DOHH2 (cell line): ENCODE results near the gene ARL14EP.

ENCODE experiments used
- H3F3A ChIP-seq: fragments of 200-600 bp; sonication (generic), shearing (Covaris generic); 2 replicates; pipeline ENCODE4 v1.6.0; 2016; ENCODE audit warnings: antibody characterized with exemption, mild to moderate bottlenecking; ENCODE audit not compliant: control insufficient read depth, insufficient read depth
- H3K27ac ChIP-seq: fragments of 200-600 bp; sonication (generic); 2 replicates; pipeline ENCODE4 v1.5.1; 2014; ENCODE audit warnings: low read depth, mild to moderate bottlenecking, low read length, moderate library complexity
- H3K27me3 ChIP-seq: fragments of 200-600 bp; sonication (generic); 2 replicates; pipeline ENCODE4 v1.6.1; 2014; ENCODE audit warnings: mild to moderate bottlenecking, low read length, mixed read lengths; ENCODE audit not compliant: control insufficient read depth
- H3K36me3 ChIP-seq: fragments of 200-600 bp; sonication (generic); 2 replicates; pipeline ENCODE4 v1.6.1; 2014; ENCODE audit warnings: mild to moderate bottlenecking, low read length, moderate library complexity, mixed read lengths; ENCODE audit not compliant: control insufficient read depth
- H3K4me1 ChIP-seq: fragments of 200-600 bp; sonication (generic); 2 replicates; pipeline ENCODE4 v1.6.1; 2014; ENCODE audit warnings: mild to moderate bottlenecking, low read length, mixed read lengths; ENCODE audit not compliant: control insufficient read depth
- H3K4me2 ChIP-seq: fragments of 200-600 bp; sonication (generic); 2 replicates; pipeline ENCODE4 v1.6.0; 2014; ENCODE audit warnings: mild to moderate bottlenecking, low read length, moderate library complexity
- H3K4me3 ChIP-seq: fragments of 200-600 bp; sonication (generic); 2 replicates; pipeline ENCODE4 v1.5.1; 2014; ENCODE audit warnings: mild to moderate bottlenecking, low read length, mixed read lengths
- H3K79me2 ChIP-seq: fragments of 200-600 bp; sonication (generic); 2 replicates; pipeline ENCODE4 v1.6.1; 2014; ENCODE audit warnings: mild to moderate bottlenecking, low read length, mixed read lengths; ENCODE audit not compliant: control insufficient read depth
- H3K9me2 ChIP-seq: fragments of 200-600 bp; sonication (generic); replicated peaks from 2 replicates; pipeline ENCODE4 v1.6.1; 2014; ENCODE audit warnings: mild to moderate bottlenecking, low read length, mixed read lengths; ENCODE audit not compliant: control insufficient read depth
- H3K9me3 ChIP-seq: fragments of 200-600 bp; sonication (generic); 2 replicates; pipeline ENCODE4 v1.6.1; 2014; ENCODE audit warnings: antibody characterized with exemption, low read length, mixed read lengths; ENCODE audit not compliant: control insufficient read depth, insufficient read depth
- H4K20me1 ChIP-seq: fragments of 200-600 bp; sonication (generic); 2 replicates; pipeline ENCODE4 v1.6.0; 2014; ENCODE audit warnings: low read depth, mild to moderate bottlenecking, antibody characterized with exemption, low read length, moderate library complexity; ENCODE audit not compliant: control insufficient read depth, insufficient read depth
- CTCF ChIP-seq: fragments of 200-600 bp; sonication (generic); IDR thresholded peaks from one replicate; pipeline ENCODE4 v1.5.1; 2014; ENCODE audit warnings: antibody characterized with exemption, mild to moderate bottlenecking, low read depth, low read length; ENCODE audit not compliant: poor library complexity, severe bottlenecking
- EZH2phosphoT487 ChIP-seq: fragments of 200-600 bp; sonication (generic); IDR thresholded peaks from 2 replicates; pipeline ENCODE4 v1.6.1; 2017; ENCODE audit warnings: borderline replicate concordance, mild to moderate bottlenecking, antibody characterized with exemption, low read length, moderate library complexity, mixed read lengths

Gene ARL14EP

GRCh38 chr11:30370164-30370563, 47.3 kb downstream of the ARL14EP start:
- Histone ChIP-seq H4K20me1 (no peaks in the 10 kb centered on the region), H3K36me3 (no peaks in the 10 kb centered on the region), H3K9me3 (no peaks in the 10 kb centered on the region), H3K9me2 (no peaks in the 10 kb centered on the region), H3K4me2 (no peak overlapping the region), H3K27me3 (no peaks in the 10 kb centered on the region), H3K27ac (no peak overlapping the region), H3K4me1 (no peaks in the 10 kb centered on the region), H3K4me3 (no peak overlapping the region), H3K79me2 (no peaks in the 10 kb centered on the region), H3F3A (no peaks in the 10 kb centered on the region)
- TF ChIP-seq CTCF = no peak
- TF ChIP-seq EZH2phosphoT487 = no peak

GRCh38 chr11:30377347-30377746, 54.4 kb downstream of the ARL14EP start:
- H3K27ac ChIP-seq = no peak overlapping the region
- H3K4me2 ChIP-seq = no peak overlapping the region
- H3F3A ChIP-seq = no peaks in the 10 kb centered on the region
- no peak for TF ChIP-seq CTCF
- no peak for TF ChIP-seq EZH2phosphoT487
- no peaks in the 10 kb centered on the region for H4K20me1 ChIP-seq
- no peaks in the 10 kb centered on the region for H3K4me1 ChIP-seq
- no peaks in the 10 kb centered on the region for H3K36me3 ChIP-seq
- H3K4me3 ChIP-seq = no peak overlapping the region
- H3K9me3 ChIP-seq = no peaks in the 10 kb centered on the region
- H3K79me2 ChIP-seq = no peaks in the 10 kb centered on the region
- no peaks in the 10 kb centered on the region for H3K27me3 ChIP-seq
- no peaks in the 10 kb centered on the region for H3K9me2 ChIP-seq

- no peaks in the 10 kb centered on the region for H3F3A ChIP-seq
- H3K79me2 ChIP-seq = no peaks in the 10 kb centered on the region
Observed at GRCh38 chr11:30380846-30381245, 57.9 kb downstream of the ARL14EP start.

More at GRCh38 chr11:30380846-30381245, 57.9 kb downstream of the ARL14EP start:
- no peaks in the 10 kb centered on the region for H3K9me2 ChIP-seq
- H4K20me1 ChIP-seq = no peaks in the 10 kb centered on the region
- H3K4me1 ChIP-seq = no peaks in the 10 kb centered on the region
- H3K27me3 ChIP-seq = no peaks in the 10 kb centered on the region
- no peak overlapping the region for H3K27ac ChIP-seq
- H3K9me3 ChIP-seq = no peaks in the 10 kb centered on the region
- H3K4me2 ChIP-seq = no peak overlapping the region
- no peaks in the 10 kb centered on the region for H3K36me3 ChIP-seq
- no peak for TF ChIP-seq CTCF
- TF ChIP-seq EZH2phosphoT487 = no peak
- H3K4me3 ChIP-seq = no peak overlapping the region
